Stimulated activated naive B cell treated with anti-CD40 and anti-IgM and Interleukin-4, amounts not matched to agents 10 μg/mL and 1 μg/mL and 100 μg/mL, for 72 hours (primary cell): ENCODE results near the gene ZNF888.
A peak's percentile ranks its signal among the peaks of the same experiment; 100 is the strongest.
"Not testable (repeated sequence)": the region's sequence is repeated elsewhere in the genome, so short reads cannot be mapped to it uniquely, and the experiment has no call there.

Source experiments
- ATAC-seq, 2 donors: fragments of 150-1000 bp; cut with Tn5 transposase; replicated peaks; 2 replicates each; pipeline ENCODE4 v1.10.0; 2021; ENCODE audit warnings: moderate library complexity in 1 of 2
- DNase-seq: peaks from one replicate; pipeline ENCODE4 v3.0.0; 2021
- H3K27ac Mint-ChIP-seq: one replicate; pipeline ENCODE4 v1.8.0; 2022; ENCODE audit warnings: mild to moderate bottlenecking, mixed read lengths
- H3K27me3 Mint-ChIP-seq, 2 donors: one replicate each; pipeline ENCODE4 v1.8.0; 2022; ENCODE audit warnings: mixed read lengths in 2 of 2
- H3K36me3 Mint-ChIP-seq, 2 donors: one replicate each; pipeline ENCODE4 v1.8.0; 2022; ENCODE audit warnings: mixed read lengths in 2 of 2, mild to moderate bottlenecking in 1 of 2
- H3K4me1 Mint-ChIP-seq, 2 donors: one replicate each; pipeline ENCODE4 v1.8.0; 2022; ENCODE audit warnings: mixed read lengths in 2 of 2, mild to moderate bottlenecking in 1 of 2
- H3K4me3 Mint-ChIP-seq, 2 donors: one replicate each; pipeline ENCODE4 v1.8.0; 2022; ENCODE audit warnings: mild to moderate bottlenecking in 2 of 2, mixed read lengths in 2 of 2, moderate library complexity in 1 of 2
- H3K9me3 Mint-ChIP-seq, 2 donors: one replicate each; pipeline ENCODE4 v1.8.0; 2022; ENCODE audit warnings: mixed read lengths in 2 of 2, mild to moderate bottlenecking in 1 of 2

Gene ZNF888

GRCh38 chr19:52924641-52925040 lies 1.4 kb upstream of the ZNF888 start:
- not testable (repeated sequence) for H3K9me3 Mint-ChIP-seq, ATAC-seq, H3K27me3 Mint-ChIP-seq, DNase-seq, H3K27ac Mint-ChIP-seq
- Mint-ChIP-seq H3K4me3 (peak overlapping the region in 1 of 2 donors; percentile 14), H3K36me3 (peaks cover 8 to 27% of the 10 kb centered on the region in 2 donors), H3K4me1 (peaks cover 19 to 31% of the 10 kb centered on the region in 2 donors)

GRCh38 chr19:52923778-52924593 lies 758 bp upstream of the ZNF888 start:
- peak overlapping the region; percentile 84 to 85 for H3K4me3 Mint-ChIP-seq
- H3K4me1 Mint-ChIP-seq: peaks cover 19 to 31% of the 10 kb centered on the region in 2 donors
- no peaks in the 10 kb centered on the region for H3K9me3 Mint-ChIP-seq
- H3K27ac Mint-ChIP-seq: peak overlapping the region; percentile 62
- H3K36me3 Mint-ChIP-seq: peaks cover 6 to 24% of the 10 kb centered on the region in 2 donors
- DNase-seq (no peak), ATAC-seq (peak in 1 of 2 donors; percentile 3)
- H3K27me3 Mint-ChIP-seq: no peaks in the 10 kb centered on the region

- no peak overlapping the region for H3K27ac Mint-ChIP-seq
- H3K4me3 Mint-ChIP-seq: no peak overlapping the region
- peaks cover 20 to 54% of the 10 kb centered on the region in 2 donors for H3K36me3 Mint-ChIP-seq
These were observed 5.7 kb downstream of the ZNF888 start for GRCh38 chr19:52917531-52917930.

GRCh38 chr19:52910648-52911047 lies 12.6 kb downstream of the ZNF888 start:
- Mint-ChIP-seq H3K9me3 (peaks cover 20% of the 10 kb centered on the region in 2 donors), H3K4me3 (no peak overlapping the region), H3K4me1 (peaks cover 3 to 13% of the 10 kb centered on the region in 2 donors), H3K27me3 (no peaks in the 10 kb centered on the region), H3K36me3 (peaks cover 41 to 67% of the 10 kb centered on the region in 2 donors), H3K27ac (peak overlapping the region; percentile 47)
- no peak for DNase-seq
- peak; percentile 48 to 60 for ATAC-seq

More at GRCh38 chr19:52917531-52917930, 5.7 kb downstream of the ZNF888 start:
- no peaks in the 10 kb centered on the region for H3K27me3 Mint-ChIP-seq
- no peak for ATAC-seq
- DNase-seq: no peak
- peaks cover 11 to 19% of the 10 kb centered on the region in 2 donors for H3K4me1 Mint-ChIP-seq
- H3K9me3 Mint-ChIP-seq: no peaks in the 10 kb centered on the region

GRCh38 chr19:52904052-52904780 lies 19.0 kb downstream of the ZNF888 start:
- peak; percentile 49 to 57 for ATAC-seq
- Mint-ChIP-seq H3K27ac (peak overlapping the region; percentile 82), H3K4me1 (peaks cover 10 to 22% of the 10 kb centered on the region in 2 donors), H3K36me3 (peaks cover 33 to 34% of the 10 kb centered on the region in 2 donors), H3K4me3 (peak overlapping the region in 1 of 2 donors; percentile 51), H3K9me3 (peaks cover 18 to 24% of the 10 kb centered on the region in 2 donors)
- H3K27me3 Mint-ChIP-seq: not testable (repeated sequence)
- peak; percentile 28 for DNase-seq

- Mint-ChIP-seq H3K9me3 (peaks cover 10 to 25% of the 10 kb centered on the region in 2 donors), H3K4me3 (no peak overlapping the region), H3K36me3 (peaks cover 22 to 27% of the 10 kb centered on the region in 2 donors), H3K4me1 (peaks cover 13 to 36% of the 10 kb centered on the region in 2 donors), H3K27me3 (no peaks in the 10 kb centered on the region), H3K27ac (no peak overlapping the region)
- ATAC-seq (no peak), DNase-seq (no peak)
These were observed 21.4 kb downstream of the ZNF888 start for GRCh38 chr19:52901842-52902241.

GRCh38 chr19:52898596-52898995 lies 24.6 kb downstream of the ZNF888 start:
- H3K9me3 Mint-ChIP-seq, H3K27me3 Mint-ChIP-seq, DNase-seq, ATAC-seq: not testable (repeated sequence)
- Mint-ChIP-seq H3K4me1 (peaks cover 13 to 37% of the 10 kb centered on the region in 2 donors), H3K36me3 (peaks cover 16 to 29% of the 10 kb centered on the region in 2 donors), H3K27ac (peak overlapping the region; percentile 67), H3K4me3 (peak overlapping the region in 1 of 2 donors; percentile 17)

- H3K4me3 Mint-ChIP-seq: peak overlapping the region; percentile 92 to 98
- DNase-seq (peak; percentile 2), ATAC-seq (no peak)
- peak overlapping the region; percentile 93 for H3K27ac Mint-ChIP-seq
- H3K36me3 Mint-ChIP-seq: peaks cover 19 to 32% of the 10 kb centered on the region in 2 donors
- H3K4me1 Mint-ChIP-seq: peaks cover 11 to 33% of the 10 kb centered on the region in 2 donors
- H3K9me3 Mint-ChIP-seq: peaks cover 0 to 9% of the 10 kb centered on the region in 2 donors
- H3K27me3 Mint-ChIP-seq: no peaks in the 10 kb centered on the region
These were observed 25.1 kb downstream of the ZNF888 start for GRCh38 chr19:52898101-52898500.

GRCh38 chr19:52897138-52897935 lies 25.9 kb downstream of the ZNF888 start, which contains the start of gene ZNF320:
Gene ZNF320, minus strand, starts transcription at chr19:52897635. Its CDS starts 7,380 bp downstream, at chr19:52890255.
- ATAC-seq (peak; percentile 100), DNase-seq (peak; percentile 94)
- Mint-ChIP-seq H3K27me3 (no peaks in the 10 kb centered on the region), H3K36me3 (peaks cover 26 to 40% of the 10 kb centered on the region in 2 donors), H3K4me3 (peak within 1 kb of the TSS; percentile 92 to 98), H3K27ac (peak within 1 kb of the TSS; percentile 93), H3K9me3 (peaks cover 5 to 9% of the 10 kb centered on the region in 2 donors), H3K4me1 (peaks cover 17 to 41% of the 10 kb centered on the region in 2 donors)

- H3K4me3 Mint-ChIP-seq: peak overlapping the region; percentile 92 to 98
- H3K9me3 Mint-ChIP-seq: peaks cover 5 to 9% of the 10 kb centered on the region in 2 donors
- DNase-seq: peak; percentile 22
- ATAC-seq: peak; percentile 8 to 9
- peaks cover 32 to 46% of the 10 kb centered on the region in 2 donors for H3K36me3 Mint-ChIP-seq
- H3K27me3 Mint-ChIP-seq: no peaks in the 10 kb centered on the region
- peak overlapping the region; percentile 93 for H3K27ac Mint-ChIP-seq
- peaks cover 17 to 45% of the 10 kb centered on the region in 2 donors for H3K4me1 Mint-ChIP-seq
These were observed 26.6 kb downstream of the ZNF888 start for GRCh38 chr19:52896431-52897137.

GRCh38 chr19:52891336-52891735 lies 31.9 kb downstream of the ZNF888 start:
- Mint-ChIP-seq H3K27ac (no peak overlapping the region), H3K4me1 (peaks cover 12 to 26% of the 10 kb centered on the region in 2 donors), H3K9me3 (peaks cover 0 to 5% of the 10 kb centered on the region in 2 donors), H3K27me3 (no peaks in the 10 kb centered on the region), H3K36me3 (peaks cover 67 to 80% of the 10 kb centered on the region in 2 donors), H3K4me3 (no peak overlapping the region)
- ATAC-seq: no peak
- no peak for DNase-seq

GRCh38 chr19:52889931-52890330 lies 33.3 kb downstream of the ZNF888 start:
- Mint-ChIP-seq H3K27ac (no peak overlapping the region), H3K27me3 (no peaks in the 10 kb centered on the region), H3K4me1 (peaks cover 11 to 19% of the 10 kb centered on the region in 2 donors), H3K4me3 (no peak overlapping the region), H3K36me3 (peaks cover 73 to 80% of the 10 kb centered on the region in 2 donors), H3K9me3 (peaks cover 0 to 5% of the 10 kb centered on the region in 2 donors)
- DNase-seq: no peak
- ATAC-seq: no peak

- Mint-ChIP-seq H3K4me1 (peaks cover 8 to 14% of the 10 kb centered on the region in 2 donors), H3K4me3 (no peak overlapping the region), H3K27me3 (no peaks in the 10 kb centered on the region), H3K36me3 (peaks cover 75 to 82% of the 10 kb centered on the region in 2 donors), H3K27ac (peak overlapping the region; percentile 56), H3K9me3 (peaks cover 2 to 7% of the 10 kb centered on the region in 2 donors)
- ATAC-seq: no peak
- DNase-seq: no peak
These were observed 34.2 kb downstream of the ZNF888 start for GRCh38 chr19:52889076-52889475.
